Retina (tissue), 1 donor: ENCODE measurements around the gene TNRC6C.
"Not testable (repeated sequence)": the region's sequence is repeated elsewhere in the genome, so short reads cannot be mapped to it uniquely, and the experiment has no call there.

Experiments used
- DNase-seq: peaks from one replicate; pipeline ENCODE4 v3.0.0-alpha.2; 2016

The TNRC6C gene

DNA sequence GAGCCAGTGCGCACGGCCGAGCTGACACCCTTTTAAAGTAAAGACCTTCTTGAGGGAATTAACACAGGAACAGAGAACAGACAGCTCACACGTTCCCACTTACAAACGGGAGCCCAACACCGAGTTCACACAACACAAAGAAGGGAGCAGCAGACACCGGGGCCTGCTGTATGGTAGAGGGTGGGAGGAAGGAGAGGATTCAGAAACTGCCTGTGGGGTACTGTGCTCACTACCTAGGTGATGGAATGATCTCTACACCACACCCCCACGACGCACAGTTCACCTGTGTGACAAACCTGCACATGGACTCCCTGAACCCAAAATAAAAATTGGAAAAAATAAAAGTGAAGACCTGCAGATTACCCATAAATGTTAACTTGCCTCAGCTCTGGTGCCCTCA, 137.6 kb downstream of the TNRC6C start:
- no peak for DNase-seq

DNA sequence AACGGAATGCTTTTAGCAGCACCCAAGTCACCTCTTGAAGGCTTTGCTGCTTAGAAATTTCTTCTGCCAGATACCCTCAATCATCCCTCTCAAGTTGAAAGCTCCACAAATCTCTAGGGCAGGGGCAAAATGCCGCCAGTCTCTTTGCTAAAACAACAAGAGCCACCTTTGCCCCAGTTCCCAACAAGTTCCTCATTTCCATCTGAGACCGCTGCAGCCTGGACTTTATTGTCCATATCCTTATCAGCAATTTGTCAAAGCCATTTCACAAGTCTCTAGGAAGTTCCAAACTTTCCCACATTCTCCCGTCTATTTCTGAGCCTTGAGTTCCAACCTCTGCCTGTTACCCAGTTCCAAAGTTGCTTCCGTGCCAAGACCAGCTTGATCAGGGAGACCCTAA, 142.6 kb downstream of the TNRC6C start:
- DNase-seq = no peak

DNA sequence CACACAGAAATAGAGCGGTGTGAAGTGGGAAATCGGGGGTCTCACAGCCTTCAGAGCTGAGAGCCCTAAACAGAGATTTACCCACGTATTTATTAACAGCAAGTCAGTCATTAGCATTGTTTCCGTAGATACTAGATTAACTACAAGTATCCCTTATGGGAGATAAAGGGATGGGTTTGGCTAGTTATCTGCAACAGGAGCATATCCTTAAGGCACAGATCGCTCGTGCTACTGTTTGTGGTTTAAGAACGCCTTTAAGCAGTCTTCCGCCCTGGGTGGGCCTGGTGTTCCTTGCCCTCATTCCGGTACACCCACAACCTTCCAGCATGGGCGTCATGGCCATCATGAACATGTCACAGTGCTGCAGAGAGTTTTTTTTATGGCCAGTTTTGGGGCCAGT, 143.0 kb downstream of the TNRC6C start:
- DNase-seq = no peak

DNA sequence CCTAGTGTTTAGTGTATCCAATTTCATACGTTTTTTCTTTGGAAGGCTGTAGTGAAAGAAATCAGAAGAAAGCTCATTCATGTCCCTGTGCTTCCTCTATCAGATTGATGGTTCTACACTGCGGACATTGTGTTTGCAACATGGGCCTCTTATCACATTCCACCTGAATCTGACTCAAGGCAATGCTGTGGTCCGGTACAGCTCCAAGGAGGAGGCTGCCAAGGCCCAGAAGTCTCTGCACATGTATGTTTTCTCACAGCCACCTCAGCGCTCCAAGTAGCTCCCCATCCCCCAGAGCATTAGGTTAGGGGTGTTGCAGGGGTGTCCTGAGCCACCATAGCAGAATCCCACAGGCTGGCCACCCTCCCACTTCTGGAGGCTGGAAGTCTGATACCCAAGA, 144.8 kb downstream of the TNRC6C start:
- no peak for DNase-seq

DNA sequence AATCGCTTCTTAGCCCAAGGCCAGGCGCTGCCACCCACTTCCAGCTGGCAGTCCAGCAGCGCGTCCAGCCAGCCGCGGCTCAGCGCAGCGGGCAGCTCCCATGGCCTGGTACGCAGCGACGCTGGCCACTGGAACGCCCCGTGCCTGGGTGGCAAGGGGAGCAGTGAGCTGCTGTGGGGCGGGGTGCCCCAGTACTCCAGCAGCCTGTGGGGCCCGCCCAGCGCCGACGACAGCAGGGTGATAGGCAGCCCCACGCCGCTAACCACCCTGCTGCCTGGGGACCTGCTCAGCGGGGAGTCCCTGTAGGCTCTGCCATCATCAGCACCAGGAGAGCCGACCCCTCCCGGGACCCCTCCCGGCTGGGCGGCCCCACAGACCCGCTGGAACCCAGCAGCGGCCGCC, 146.0 kb downstream of the TNRC6C start:
- DNase-seq = no peak

DNA sequence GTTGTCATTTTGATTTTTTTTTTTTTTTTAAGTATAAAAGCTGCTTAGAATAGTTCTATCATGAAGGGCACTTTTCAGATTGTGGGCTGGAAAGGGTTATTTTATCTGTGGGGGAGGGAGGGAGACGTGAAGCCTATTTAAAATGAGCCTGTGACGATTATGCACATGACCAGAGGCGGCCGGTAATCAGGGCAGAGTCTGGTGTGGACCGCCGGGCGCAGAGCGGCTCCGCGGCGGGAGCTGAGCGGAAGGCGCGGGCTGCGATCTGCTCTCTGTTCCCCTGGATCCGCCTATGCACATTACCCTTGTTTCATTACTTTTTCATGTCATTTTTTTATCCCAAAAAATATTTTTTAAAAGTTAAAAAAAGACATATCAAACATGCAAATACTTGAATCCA, 146.6 kb downstream of the TNRC6C start:
- no peak for DNase-seq

DNA sequence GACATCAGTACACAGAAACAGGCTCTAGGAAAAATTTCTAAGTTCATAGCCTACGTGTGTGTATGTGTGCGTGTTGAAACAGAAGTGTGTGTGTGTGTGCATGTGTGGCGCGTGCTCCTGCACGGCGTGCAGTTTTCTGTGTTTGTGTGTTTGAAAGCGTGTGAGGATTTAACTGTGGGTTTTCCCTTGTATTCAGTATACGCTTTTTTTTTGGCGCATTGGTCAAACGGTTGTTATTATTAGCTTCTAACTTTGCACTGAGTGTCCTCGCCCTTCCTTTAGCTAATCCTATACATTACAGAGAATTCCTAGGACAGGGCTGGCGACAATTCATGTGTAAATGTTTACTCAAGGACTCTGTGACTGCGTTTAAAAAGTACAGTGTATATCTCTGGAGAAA, 147.0 kb downstream of the TNRC6C start:
- no peak for DNase-seq

DNA sequence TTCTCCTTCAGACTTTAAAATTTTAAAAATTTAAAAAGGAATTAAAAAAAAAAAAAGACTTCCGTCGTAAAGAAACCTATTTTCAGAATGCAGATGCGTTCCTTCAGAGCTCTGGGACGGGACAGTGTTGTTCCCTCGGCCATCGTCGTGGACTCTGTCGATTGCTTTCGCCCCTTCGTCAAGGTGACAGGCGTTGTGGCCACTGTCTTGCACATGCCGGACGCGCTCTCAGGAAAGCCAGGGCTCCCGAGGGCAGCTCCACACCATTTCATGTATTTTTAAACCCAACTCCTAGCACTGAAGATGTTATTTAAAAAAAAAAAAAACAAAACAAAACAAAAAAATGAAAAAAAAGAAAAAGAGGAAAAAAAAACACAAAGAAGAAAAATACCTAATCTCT, 147.7 kb downstream of the TNRC6C start:
- no peak for DNase-seq

DNA sequence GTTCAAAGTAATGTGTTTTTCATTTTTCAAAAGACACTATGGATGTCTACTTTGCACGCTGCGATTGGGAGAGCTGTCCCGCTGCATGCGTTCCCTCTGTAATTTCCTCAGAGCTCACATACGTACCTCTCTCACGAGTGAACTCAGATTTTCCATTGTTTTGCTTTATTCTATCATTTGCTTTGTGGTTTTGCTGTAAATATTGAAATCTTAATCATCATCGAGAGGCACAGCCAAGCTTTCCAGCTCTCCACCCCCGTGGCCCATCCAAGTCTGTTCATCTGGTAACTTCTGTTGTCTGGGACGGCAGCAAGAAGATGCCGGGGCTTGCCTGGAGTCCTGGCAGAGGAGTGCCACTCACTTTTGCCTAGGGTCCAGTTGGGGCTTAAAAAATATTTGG, 149.0 kb downstream of the TNRC6C start:
- DNase-seq = no peak

DNA sequence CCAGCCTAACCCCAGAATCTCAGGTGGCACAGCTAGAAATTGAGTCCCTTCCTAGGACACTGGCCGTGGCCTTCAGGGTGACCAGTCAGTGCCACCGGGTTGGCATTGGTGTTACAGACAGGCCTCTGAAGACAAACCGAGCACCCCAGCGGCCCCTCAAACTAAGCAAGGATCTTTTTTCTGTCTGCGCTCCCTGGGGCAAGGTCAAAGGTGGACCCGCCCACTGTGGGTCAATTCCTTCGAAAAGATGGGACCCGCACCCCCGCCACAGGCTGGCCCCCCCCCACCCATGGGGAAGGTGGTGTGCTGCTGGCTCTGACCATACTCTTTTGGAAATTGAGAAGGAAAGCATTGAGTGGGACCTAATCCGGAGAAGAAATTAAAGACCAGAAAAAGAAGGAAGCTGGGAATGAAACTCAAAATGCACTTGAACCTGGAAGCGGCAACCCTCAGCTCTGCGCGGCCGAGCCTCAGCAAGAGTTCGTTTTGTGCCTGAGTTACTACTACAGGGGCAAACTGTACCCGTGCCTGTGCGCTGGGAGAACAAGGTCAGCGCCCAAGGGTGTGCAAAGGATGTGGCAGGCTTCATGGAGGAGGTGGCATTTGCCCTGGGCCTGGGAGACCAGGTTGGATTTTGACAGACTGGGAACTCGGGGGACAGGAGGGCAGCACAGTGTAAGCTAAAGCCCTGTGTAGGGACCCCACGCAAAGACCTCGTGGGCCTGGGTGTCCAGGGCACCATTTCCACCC, 149.6 kb downstream of the TNRC6C start:
- no peak for DNase-seq

DNA sequence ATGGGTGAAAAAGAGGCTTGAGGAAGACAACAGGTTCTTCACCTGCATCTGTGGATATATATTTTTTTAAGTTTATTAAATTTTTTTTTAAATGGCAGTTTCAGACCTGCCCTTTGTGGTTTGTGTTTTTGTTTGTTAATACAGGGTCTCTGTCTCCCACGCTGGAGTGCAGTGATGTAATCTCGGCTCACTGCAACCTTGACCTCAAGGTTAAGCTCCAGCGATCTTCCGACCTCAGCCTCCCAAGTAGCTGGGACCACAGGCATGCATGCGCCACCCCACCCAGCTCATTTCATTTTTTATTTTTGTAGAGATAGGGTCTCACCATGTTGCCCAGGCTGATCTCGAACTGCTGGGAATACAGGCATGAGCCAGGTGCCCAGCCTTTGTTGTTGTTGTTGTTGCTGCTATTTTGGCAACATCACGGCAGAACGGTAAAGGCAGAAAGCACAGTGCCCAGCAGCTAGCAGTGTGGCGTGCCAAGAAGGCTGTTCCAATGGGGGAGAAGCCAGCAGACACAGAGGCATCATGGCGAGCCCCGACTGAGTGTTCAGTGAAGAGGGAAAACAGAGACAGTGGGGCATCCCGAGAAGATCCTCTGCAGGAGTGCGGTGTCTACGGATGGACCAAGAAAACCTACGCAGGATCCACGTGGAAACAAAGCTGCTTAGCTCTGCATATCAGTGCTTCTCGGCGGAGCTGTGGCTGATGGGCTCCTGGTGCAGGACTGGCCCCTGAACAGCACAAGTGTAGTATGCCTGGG, 150.4 kb downstream of the TNRC6C start:
- no peak for DNase-seq

DNA sequence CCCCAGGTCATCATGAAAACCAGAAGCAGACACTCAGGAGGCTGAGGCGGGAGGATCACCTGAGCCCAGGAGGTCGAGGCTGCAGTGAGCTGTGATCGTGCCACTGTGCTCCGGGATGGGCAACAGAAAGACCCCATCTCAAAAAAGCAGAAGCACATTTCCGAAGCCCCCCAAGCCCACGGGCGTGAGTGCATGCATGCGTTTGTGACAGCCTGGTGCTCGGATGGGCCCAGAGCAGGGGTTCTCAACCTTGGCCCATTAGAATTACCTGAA, 150.9 kb downstream of the TNRC6C start:
- no peak for DNase-seq

DNA sequence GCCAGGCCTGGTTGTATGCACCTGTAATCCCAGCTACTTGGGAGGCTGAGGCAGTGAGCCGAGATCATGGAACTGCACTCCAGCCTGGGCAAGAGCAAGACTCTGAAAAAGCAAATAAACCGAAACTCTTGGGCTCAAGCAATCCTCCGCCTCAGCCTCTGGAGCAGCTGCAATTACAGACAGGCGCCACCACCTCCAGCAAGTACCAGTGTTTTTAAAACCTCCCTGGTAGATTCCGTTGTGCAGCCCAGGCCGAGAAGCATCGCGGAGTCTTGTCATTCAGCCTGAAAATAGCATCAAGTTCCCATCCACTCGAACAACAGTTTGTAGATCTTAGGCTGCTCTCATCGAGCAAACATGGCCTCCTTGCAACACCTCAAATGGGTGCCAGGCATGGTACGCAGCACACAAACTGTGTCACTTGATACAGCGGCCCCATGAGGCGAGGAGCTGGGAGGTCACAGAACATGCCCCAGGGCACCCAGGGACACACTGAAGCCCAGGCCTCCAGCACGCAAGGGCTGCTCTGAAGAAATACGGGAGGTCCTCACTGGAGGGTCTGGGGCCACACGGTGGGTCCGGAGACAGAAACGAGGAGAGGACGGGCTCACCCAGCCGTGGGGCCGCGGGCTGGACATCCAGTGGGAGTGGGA, 152.0 kb downstream of the TNRC6C start:
- no peak for DNase-seq

DNA sequence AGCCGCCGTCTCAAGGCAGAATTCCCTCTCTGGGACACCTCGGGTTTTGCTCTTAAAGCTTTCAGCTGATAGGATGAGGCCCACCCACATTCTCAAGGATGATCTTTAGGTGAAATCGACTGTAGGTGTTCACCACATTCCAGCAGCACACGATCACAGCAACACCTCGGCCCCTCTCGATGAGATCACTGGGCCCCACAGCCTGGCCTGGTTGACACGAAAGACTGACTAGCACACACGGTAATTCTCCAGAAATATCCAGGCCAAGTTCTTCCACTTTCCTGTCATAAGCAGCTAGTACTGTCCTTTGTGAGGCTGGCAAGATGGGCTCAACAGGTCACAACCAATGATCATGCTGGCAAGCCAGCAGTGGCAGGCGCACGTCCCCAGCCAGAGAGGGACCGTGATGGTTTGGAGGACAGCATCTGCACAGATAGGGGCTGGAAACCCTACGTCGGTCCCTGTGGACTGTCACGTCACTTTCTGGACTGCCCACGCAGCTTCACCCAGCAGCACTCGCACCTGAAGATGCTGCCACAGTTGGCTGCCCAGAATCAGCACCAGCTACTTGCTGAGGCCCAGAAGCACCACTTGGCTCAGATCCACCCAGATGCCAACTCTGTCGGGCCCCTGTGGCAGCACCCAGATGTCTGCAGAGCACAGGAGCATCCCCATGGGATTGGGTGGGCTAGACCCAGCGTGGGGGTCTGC, 152.7 kb downstream of the TNRC6C start:
- DNase-seq = no peak

DNA sequence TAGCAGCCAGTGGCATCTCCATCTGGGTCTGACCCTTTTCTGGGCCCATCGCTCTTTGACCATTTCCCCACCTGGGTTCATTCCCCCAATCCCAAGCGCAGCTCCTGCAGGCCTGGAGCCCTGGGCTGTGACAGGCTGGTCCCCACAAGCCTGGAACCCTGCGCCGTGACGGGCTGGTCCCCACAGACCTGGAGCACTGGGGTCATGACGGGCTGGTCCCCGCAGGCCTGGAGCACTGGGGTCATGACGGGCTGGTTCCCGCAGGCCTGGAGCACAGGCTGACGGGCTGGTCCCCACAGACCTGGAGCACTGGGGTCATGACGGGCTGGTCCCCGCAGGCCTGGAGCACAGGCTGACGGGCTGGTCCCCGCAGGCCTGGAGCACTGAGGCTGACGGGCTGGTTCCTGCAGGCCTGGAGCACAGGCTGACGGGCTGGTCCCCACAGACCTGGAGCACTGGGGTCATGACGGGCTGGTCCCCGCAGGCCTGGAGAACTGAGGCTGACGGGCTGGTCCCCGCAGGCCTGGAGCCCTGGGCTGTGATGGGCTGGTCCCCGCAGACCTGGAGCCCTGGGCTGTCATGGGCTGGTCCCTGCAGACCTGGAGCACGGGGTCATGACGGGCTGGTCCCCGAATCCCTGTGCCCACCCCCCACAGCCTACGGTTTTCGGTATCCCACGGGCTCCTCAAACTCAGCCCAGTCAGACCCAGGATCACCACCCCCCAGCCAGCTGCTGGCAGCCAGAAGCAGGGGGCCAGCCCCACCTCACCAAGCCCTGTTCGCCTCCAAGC, 153.4 kb downstream of the TNRC6C start:
- DNase-seq = no peak

DNA sequence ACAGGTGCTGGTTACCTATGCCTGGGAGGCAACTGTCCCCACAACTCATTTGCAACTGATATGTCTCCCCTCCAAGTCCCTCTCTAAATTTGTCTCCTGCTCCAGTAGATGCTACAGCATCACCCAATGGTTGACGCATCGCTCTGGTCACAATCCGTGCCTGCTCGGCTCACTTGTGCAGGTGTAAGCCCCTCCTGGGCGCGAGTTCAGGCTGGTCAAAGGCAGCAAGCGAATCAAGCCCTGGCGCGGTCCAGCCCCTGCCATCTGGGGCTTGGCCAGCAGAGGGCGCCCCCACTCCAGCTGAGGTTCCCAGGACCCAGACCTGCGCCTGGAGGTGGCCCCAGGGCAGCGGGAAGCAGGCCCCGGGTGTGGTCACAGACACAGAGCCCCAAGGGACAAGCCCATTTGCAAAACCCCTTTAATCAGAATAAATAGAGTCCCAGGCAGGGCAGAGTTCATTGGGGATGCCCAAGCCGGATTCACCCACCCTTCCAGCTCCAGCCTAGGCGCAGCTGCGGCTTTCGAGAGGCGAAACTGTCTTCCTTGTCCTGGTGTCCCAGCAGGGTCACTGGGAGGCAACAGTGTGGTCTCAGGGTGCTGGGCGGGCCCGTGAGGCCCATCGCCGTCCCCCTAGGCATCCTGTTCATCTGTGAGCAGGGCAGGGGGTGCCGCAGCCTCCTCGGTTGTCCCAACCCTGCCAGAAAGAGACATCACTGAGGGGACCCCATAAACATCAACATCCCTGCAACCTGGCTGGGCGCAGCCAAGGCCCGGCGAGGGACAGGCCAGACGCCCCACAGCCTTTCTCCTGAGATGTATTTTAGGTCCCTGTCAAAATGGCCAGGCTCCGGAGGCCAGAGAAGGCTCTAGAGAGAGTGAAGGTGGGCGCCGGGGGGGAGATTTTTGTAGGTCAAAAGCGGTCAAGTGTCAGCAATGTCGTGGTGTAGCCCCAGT, 154.3 kb downstream of the TNRC6C start:
- peak; percentile 90 for DNase-seq

DNA sequence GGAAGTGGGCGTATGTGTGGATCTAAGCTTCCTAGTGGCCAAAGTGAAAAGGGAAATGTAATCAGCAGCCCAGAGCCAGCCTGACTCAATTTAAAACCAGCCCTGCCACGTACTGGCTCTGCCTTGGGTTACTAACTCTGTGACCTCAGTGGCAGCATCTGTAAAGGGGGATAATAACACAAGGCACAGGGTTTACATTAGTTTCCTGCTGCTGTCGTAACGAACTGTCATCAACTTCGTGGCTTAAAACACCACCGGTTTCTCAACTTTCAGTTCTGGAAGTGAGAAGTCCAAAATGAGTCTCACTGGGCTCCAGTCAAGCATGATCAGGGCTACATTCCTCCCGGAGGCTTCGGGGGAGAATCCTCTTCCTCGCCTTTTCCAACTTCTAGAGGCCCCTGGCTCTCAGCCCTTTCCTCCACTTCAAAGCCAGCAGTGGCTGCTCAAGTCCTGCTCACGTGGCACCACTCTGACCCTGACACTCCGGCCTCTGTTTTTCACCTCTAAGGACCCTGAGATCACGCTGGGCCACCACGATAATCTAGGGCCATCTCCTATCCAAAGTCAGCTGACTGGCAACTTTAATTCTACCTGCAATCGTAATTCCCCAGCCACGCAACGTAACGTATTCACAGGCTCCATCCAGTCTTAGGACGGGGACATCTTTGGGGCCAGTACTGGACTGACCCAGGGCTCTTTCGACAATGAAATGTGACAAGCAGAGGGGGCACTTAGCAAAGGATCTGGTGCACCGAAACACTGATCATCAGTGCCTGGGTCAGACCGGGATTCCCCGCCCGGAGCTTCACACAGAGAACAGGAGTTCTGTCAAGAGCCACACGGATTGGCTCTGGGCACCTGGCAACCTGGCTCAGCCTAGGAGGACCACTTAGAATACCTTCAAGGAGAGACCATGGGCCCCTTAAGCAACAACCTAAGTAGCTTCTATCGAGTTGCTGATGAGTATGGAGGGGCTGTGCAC, 155.6 kb downstream of the TNRC6C start:
- no peak for DNase-seq

DNA sequence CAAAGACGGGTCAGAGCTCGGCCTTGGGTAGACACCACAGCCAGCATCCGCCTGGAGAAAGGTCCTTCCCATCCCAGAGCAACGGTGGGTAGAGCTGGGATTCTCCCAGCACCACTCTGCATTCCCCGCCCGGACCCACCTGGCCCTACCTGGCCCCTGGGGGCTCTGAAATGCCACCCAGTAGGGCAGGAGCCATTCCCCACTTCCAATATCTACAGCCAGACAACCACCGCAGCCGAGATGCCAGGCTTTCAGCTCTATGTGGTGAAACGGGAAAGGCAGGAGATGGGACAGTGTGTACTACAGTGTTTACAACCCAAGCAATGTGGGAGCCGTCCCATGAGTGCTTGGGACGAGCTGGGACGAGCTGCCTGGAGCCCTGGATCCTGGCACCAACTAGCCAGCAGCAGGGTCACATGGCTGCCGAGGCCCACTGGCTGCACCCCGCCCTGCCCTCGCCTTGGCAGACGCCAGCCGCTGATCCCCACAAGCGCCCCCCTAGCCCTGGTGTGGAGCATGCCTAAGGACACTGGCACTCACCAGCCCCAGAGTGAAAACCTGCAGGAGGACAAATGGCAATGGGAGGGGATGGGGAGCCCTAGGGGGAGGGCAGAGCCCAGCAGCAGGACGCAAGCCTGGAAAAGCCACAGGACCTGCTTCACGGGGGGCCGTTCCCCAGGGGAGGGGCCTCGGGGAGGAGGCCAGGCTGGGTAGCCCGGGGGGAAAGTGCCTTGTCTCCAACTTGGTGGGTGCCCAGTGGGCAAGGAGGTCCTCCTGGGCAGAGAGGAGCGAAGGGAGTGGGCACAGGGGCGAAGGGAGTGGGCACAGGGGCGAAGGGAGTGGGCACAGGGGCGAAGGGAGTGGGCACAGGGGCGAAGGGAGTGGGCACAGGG, 156.6 kb downstream of the TNRC6C start:
- DNase-seq = no peak

DNA sequence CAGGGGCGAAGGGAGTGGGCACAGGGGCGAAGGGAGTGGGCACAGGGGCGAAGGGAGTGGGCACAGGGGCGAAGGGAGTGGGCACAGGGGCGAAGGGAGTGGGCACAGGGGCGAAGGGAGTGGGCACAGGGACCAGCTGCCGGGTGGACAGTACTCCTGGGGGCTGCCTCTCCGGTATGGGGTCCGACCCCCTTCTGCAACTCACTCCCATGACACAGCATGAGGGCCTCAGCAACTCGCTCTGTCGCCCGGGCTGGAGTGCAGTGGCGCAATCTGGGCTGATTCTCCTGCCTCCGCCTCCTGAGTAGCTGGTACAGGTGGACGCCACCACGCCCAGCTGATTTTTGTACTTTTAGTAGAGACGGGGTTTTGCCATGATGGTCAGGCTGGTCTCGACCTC, 157.3 kb downstream of the TNRC6C start:
- not testable (repeated sequence) for DNase-seq
